Brain microvascular endothelial cell (primary cell): ENCODE results near the gene CNTRL.

Source experiments
- DNase-seq: peaks from one replicate; pipeline ENCODE4 v3.0.0-alpha.2; 2020
- H3K27ac ChIP-seq: fragments of 250-450 bp; sonication (Bioruptor Pico); 2 replicates; pipeline ENCODE4 v1.5.1; 2020; ENCODE audit warnings: mild to moderate bottlenecking, moderate library complexity
- H3K27me3 ChIP-seq: fragments of 250-450 bp; sonication (Bioruptor Pico); replicated peaks from 2 replicates; pipeline ENCODE4 v1.5.1; 2020; ENCODE audit warnings: mild to moderate bottlenecking
- H3K36me3 ChIP-seq: fragments of 250-450 bp; sonication (Bioruptor Pico); replicated peaks from 2 replicates; pipeline ENCODE4 v1.5.1; 2020; ENCODE audit warnings: mild to moderate bottlenecking
- H3K4me3 ChIP-seq: 2 replicates; pipeline ENCODE4 v1.5.1; 2011; ENCODE audit warnings: low read depth, mild to moderate bottlenecking, control low read depth, low read length, moderate library complexity
- CTCF ChIP-seq: IDR thresholded peaks from 2 replicates; pipeline ENCODE4 v1.5.1; 2011; ENCODE audit warnings: low read depth, mild to moderate bottlenecking, moderate library complexity, low read length, control low read depth, inconsistent platforms; ENCODE audit errors: missing control alignments
- in situ Hi-C: cut with HindIII; loops from 2 replicates; pipeline ENCODE4 v1.10.0; 2017; ENCODE audit warnings: low sequenced_read_pairs, low pct_ligation_motif_present

Gene CNTRL

GRCh38 chr9:121192518-121192917 is 117.8 kb downstream of the CNTRL start:
- H3K4me3 ChIP-seq, result no peak overlapping the region
- DNase-seq, result no peak
- no peak for TF ChIP-seq CTCF
- in situ Hi-C loops, result no loop called here
- H3K36me3 ChIP-seq, result no peaks in the 10 kb centered on the region
- no peaks in the 10 kb centered on the region for H3K27me3 ChIP-seq
- H3K27ac ChIP-seq, result no peak overlapping the region

- in situ Hi-C loops, result no loop called here
- Histone ChIP-seq H3K4me3 (no peak overlapping the region), H3K27ac (peak overlapping the region; percentile 17), H3K27me3 (no peaks in the 10 kb centered on the region), H3K36me3 (no peaks in the 10 kb centered on the region)
- no peak for TF ChIP-seq CTCF
- DNase-seq, result no peak
Measured at GRCh38 chr9:121192959-121193640, 118.3 kb downstream of the CNTRL start.

GRCh38 chr9:121194730-121195129 is 120.0 kb downstream of the CNTRL start:
- H3K27me3 ChIP-seq, result no peaks in the 10 kb centered on the region
- no peak overlapping the region for H3K4me3 ChIP-seq
- no peak for DNase-seq
- in situ Hi-C loops, result no loop called here
- TF ChIP-seq CTCF, result no peak
- no peak overlapping the region for H3K27ac ChIP-seq
- H3K36me3 ChIP-seq, result no peaks in the 10 kb centered on the region

GRCh38 chr9:121196389-121196788 is 121.6 kb downstream of the CNTRL start:
- H3K27me3 ChIP-seq, result no peaks in the 10 kb centered on the region
- no peak overlapping the region for H3K4me3 ChIP-seq
- in situ Hi-C loops, result no loop called here
- TF ChIP-seq CTCF, result no peak
- no peak overlapping the region for H3K27ac ChIP-seq
- H3K36me3 ChIP-seq, result no peaks in the 10 kb centered on the region
- no peak for DNase-seq

GRCh38 chr9:121197132-121197531 is 122.4 kb downstream of the CNTRL start:
- no peaks in the 10 kb centered on the region for H3K27me3 ChIP-seq

More at GRCh38 chr9:121197132-121197531, 122.4 kb downstream of the CNTRL start:
- no peak for TF ChIP-seq CTCF
- in situ Hi-C loops, result no loop called here
- Histone ChIP-seq H3K4me3 (no peak overlapping the region), H3K36me3 (no peaks in the 10 kb centered on the region), H3K27ac (no peak overlapping the region)
- no peak for DNase-seq
